ENCODE data around the gene POP4. TPM values are rescaled to one million over a fixed set of nuclear protein-coding genes. Genes with fewer than 3 reads are reported as not detected.

POP4 gene
- total and polyA plus RNA-seq, 2 of the 13 experiments (the other 11 are each of a cell fraction or from before 2014, with no cell fraction given), result 32.2 to 84.0 TPM

DNA sequence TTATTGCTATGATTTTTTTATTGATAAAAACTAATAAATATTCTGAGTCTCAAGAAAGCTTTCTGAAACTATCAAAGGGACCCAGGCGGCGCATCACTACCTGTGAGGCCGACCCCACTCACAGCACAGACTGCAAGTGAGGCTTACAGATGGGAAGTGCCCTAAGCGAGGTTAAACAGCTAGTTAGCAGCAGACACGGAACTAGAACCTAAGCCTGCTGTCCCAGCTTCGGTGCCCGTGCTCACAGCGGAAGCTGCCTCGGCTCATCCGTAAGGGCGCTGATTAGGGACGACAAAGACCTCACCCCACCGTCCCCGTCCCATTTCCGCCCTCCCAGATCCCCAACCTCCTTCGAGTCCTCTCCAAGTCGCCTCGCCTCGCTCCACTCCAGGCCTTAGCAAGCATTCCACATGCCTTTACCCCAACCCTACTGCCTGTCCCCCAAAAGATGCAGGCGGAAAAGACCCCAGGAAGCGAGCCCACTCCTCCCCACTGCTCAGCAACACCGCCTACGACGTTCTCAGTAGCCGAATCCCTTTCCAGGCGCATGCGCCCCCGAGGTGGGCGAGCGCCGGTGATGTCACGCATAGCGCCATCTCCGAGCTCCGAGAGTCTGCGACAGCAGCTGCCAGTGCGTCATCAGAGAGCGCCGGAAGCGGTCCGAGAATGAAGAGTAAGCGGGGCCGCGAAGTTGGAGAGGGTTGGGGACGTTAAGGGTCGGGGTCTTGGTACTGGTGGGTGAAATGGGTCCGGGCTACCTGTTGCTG lies at the start of gene POP4 (continued):
- TF ChIP-seq JUNB (CRISPR knock-in tag; IDR thresholded peaks at IDR 0.05; ENCODE audit: borderline replicate concordance) (no peak), TERF1 (CRISPR knock-in tag; IDR thresholded peaks at IDR 0.05) (no peak), ZNF280B (CRISPR knock-in tag; IDR thresholded peaks at IDR 0.05; ENCODE audit: borderline replicate concordance) (peak; percentile 81), TSC22D2 (CRISPR knock-in tag; IDR thresholded peaks at IDR 0.05; ENCODE audit: borderline replicate concordance) (no peak; the same call in 1 of the 2 replicates), AGO1 (IDR thresholded peaks at IDR 0.05; ENCODE audit: low read depth, low read length, poor library complexity, severe bottlenecking) (no peak), EZH2 (conservative IDR thresholded peaks at IDR 0.05; ENCODE audit: low read depth, low read length) (no peak), HBP1 (CRISPR knock-in tag; IDR thresholded peaks at IDR 0.05; ENCODE audit: low read depth) (peak; percentile 91; the same call in 1 of the 2 replicates), BCLAF1 (IDR thresholded peaks at IDR 0.05) (no peak), PHF20 (CRISPR knock-in tag; IDR thresholded peaks at IDR 0.05) (peak; percentile 100), U2AF2 (IDR thresholded peaks at IDR 0.05; ENCODE audit: low read depth, low read length) (no peak), MZF1 (CRISPR knock-in tag; IDR thresholded peaks at IDR 0.05; ENCODE audit: borderline replicate concordance) (no peak), SMYD3 (CRISPR knock-in tag; IDR thresholded peaks at IDR 0.05) (peak; percentile 43; the same call in 1 of the 2 replicates), ZNF577 (CRISPR knock-in tag; IDR thresholded peaks at IDR 0.05; ENCODE audit: borderline replicate concordance, low read depth) (no peak), HMG20A (CRISPR knock-in tag; IDR thresholded peaks at IDR 0.05; ENCODE audit: borderline replicate concordance) (no peak), GFI1 (CRISPR knock-in tag; IDR thresholded peaks at IDR 0.05; ENCODE audit: borderline replicate concordance) (no peak), GABPA (IDR thresholded peaks at IDR 0.05; ENCODE audit: low read depth, low read length) (peak; percentile 63), GABPA (CRISPR knock-in tag; IDR thresholded peaks at IDR 0.05; ENCODE audit: low read depth) (peak; percentile 94), ZNF383 (CRISPR knock-in tag; IDR thresholded peaks at IDR 0.05; ENCODE audit: borderline replicate concordance) (peak; percentile 61; the same call in 1 of the 2 replicates)
- TF ChIP-seq, protein P1, sequence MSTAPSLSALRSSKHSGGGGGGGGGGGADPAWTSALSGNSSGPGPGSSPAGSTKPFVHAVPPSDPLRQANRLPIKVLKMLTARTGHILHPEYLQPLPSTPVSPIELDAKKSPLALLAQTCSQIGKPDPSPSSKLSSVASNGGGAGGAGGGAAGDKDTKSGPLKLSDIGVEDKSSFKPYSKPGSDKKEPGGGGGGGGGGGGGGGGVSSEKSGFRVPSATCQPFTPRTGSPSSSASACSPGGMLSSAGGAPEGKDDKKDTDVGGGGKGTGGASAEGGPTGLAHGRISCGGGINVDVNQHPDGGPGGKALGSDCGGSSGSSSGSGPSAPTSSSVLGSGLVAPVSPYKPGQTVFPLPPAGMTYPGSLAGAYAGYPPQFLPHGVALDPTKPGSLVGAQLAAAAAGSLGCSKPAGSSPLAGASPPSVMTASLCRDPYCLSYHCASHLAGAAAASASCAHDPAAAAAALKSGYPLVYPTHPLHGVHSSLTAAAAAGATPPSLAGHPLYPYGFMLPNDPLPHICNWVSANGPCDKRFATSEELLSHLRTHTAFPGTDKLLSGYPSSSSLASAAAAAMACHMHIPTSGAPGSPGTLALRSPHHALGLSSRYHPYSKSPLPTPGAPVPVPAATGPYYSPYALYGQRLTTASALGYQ (CRISPR knock-in tag; IDR thresholded peaks at IDR 0.05), result no peak
